ENCODE data around the gene TMEM69.
"Not testable (repeated sequence)": the region's sequence is repeated elsewhere in the genome, so short reads cannot be mapped to it uniquely, and the experiment has no call there.

- TF ChIP-seq CTCF, POLR2A (IDR thresholded peaks at IDR 0.05): not testable (repeated sequence)
Observed at GRCh38 chr1:45676553-45676952, 11.4 kb upstream of the TMEM69 start.

Data from testis (tissue), 2 donors.